H9 (cell line): Measurements from ENCODE around the gene CFAP54. TPM values are rescaled to one million over a fixed set of nuclear protein-coding genes. Genes with fewer than 3 reads are reported as not detected.

Source experiments
- DNase-seq: peaks from one replicate; pipeline ENCODE4 v3.0.0-alpha.2; 2017
- H2AFZ ChIP-seq: one replicate; pipeline ENCODE4 v1.6.1; 2013; ENCODE audit warnings: mild to moderate bottlenecking, low read length, control low read depth, moderate library complexity
- H2AK5ac ChIP-seq: 2 replicates; pipeline ENCODE4 v1.6.1; 2013; ENCODE audit warnings: low read length, control low read depth, mixed read lengths; ENCODE audit not compliant: insufficient read length
- H2BK120ac ChIP-seq: one replicate; pipeline ENCODE4 v1.6.1; 2013; ENCODE audit warnings: low read depth, mild to moderate bottlenecking, low read length, control low read depth, inconsistent platforms; ENCODE audit not compliant: poor library complexity, severe bottlenecking
- H2BK12ac ChIP-seq: 2 replicates; pipeline ENCODE4 v1.6.1; 2013; ENCODE audit warnings: low read length, control low read depth, mixed read lengths, low read depth; ENCODE audit not compliant: insufficient read length
- H2BK15ac ChIP-seq: 2 replicates; pipeline ENCODE4 v1.6.1; 2013; ENCODE audit warnings: low read depth, low read length, control low read depth
- H2BK20ac ChIP-seq: one replicate; pipeline ENCODE4 v1.6.1; 2013; ENCODE audit warnings: low read depth, mild to moderate bottlenecking, low read length, control low read depth, inconsistent platforms; ENCODE audit not compliant: poor library complexity, severe bottlenecking
- H2BK5ac ChIP-seq: 2 replicates; pipeline ENCODE4 v1.6.1; 2013; ENCODE audit warnings: low read length, control low read depth, mixed read lengths; ENCODE audit not compliant: insufficient read length
- H3K14ac ChIP-seq: 2 replicates; pipeline ENCODE4 v1.6.1; 2013; ENCODE audit warnings: low read length, control low read depth; ENCODE audit not compliant: insufficient read depth
- H3K18ac ChIP-seq: 2 replicates; pipeline ENCODE4 v1.6.1; 2013; ENCODE audit warnings: low read depth, mild to moderate bottlenecking, mixed read lengths, low read length, control low read depth; ENCODE audit not compliant: insufficient read length
- H3K23ac ChIP-seq: 2 replicates; pipeline ENCODE4 v1.6.1; 2013; ENCODE audit warnings: low read length, control low read depth, mixed read lengths, low read depth; ENCODE audit not compliant: insufficient read length
- H3K23me2 ChIP-seq: 2 replicates; pipeline ENCODE4 v1.6.1; 2013; ENCODE audit warnings: low read depth, mild to moderate bottlenecking, mixed read lengths, low read length, control low read depth; ENCODE audit not compliant: insufficient read length, poor library complexity, severe bottlenecking
- H3K27ac ChIP-seq: 2 replicates; pipeline ENCODE4 v1.5.1; 2013; ENCODE audit warnings: low read length, control low read depth, mixed read lengths, low read depth; ENCODE audit not compliant: insufficient read length
- H3K27me3 ChIP-seq: 2 replicates; pipeline ENCODE4 v1.6.1; 2013; ENCODE audit warnings: low read length, control low read depth, inconsistent platforms; ENCODE audit not compliant: insufficient read depth
- H3K4ac ChIP-seq: 2 replicates; pipeline ENCODE4 v1.6.1; 2013; ENCODE audit warnings: low read depth, mild to moderate bottlenecking, control low read depth, inconsistent platforms, low read length, moderate library complexity
- H3K4me1 ChIP-seq: 2 replicates; pipeline ENCODE4 v1.6.1; 2013; ENCODE audit warnings: low read length, control low read depth, inconsistent platforms; ENCODE audit not compliant: insufficient read depth
- H3K4me2 ChIP-seq: 2 replicates; pipeline ENCODE4 v1.6.1; 2013; ENCODE audit warnings: low read length, control low read depth, mixed read lengths; ENCODE audit not compliant: insufficient read length, insufficient read depth
- H3K56ac ChIP-seq: 2 replicates; pipeline ENCODE4 v1.6.1; 2013; ENCODE audit warnings: low read depth, mild to moderate bottlenecking, mixed read lengths, low read length, control low read depth; ENCODE audit not compliant: insufficient read length
- H3K79me1 ChIP-seq: 2 replicates; pipeline ENCODE4 v1.6.1; 2013; ENCODE audit warnings: low read depth, mild to moderate bottlenecking, moderate library complexity, low read length, control low read depth, inconsistent platforms; ENCODE audit not compliant: insufficient read depth, poor library complexity, severe bottlenecking
- H3K79me2 ChIP-seq: 2 replicates; pipeline ENCODE4 v1.6.1; 2013; ENCODE audit warnings: low read length, control low read depth, inconsistent platforms; ENCODE audit not compliant: insufficient read depth
- H3K9ac ChIP-seq: 2 replicates; pipeline ENCODE4 v1.6.1; 2013; ENCODE audit warnings: low read length, control low read depth, mixed read lengths; ENCODE audit not compliant: insufficient read length; ENCODE audit errors: extremely low read depth
- H3K9me3 ChIP-seq: one replicate; pipeline ENCODE4 v1.6.1; 2013; ENCODE audit warnings: low read depth, low read length, inconsistent platforms; ENCODE audit not compliant: control insufficient read depth
- H3T11ph ChIP-seq: one replicate; pipeline ENCODE4 v1.6.1; 2013; ENCODE audit warnings: mild to moderate bottlenecking, low read length, control low read depth, inconsistent platforms
- H4K20me1 ChIP-seq: one replicate; pipeline ENCODE4 v1.6.1; 2013; ENCODE audit not compliant: control insufficient read depth, insufficient read length, insufficient read depth
- H4K5ac ChIP-seq: 2 replicates; pipeline ENCODE4 v1.6.1; 2013; ENCODE audit warnings: low read depth, mild to moderate bottlenecking, mixed read lengths, low read length, control low read depth; ENCODE audit not compliant: insufficient read length
- H4K8ac ChIP-seq: replicated peaks from 2 replicates; pipeline ENCODE4 v1.6.1; 2013; ENCODE audit warnings: low read length, control low read depth, mixed read lengths, low read depth; ENCODE audit not compliant: insufficient read length
- H4K91ac ChIP-seq: 2 replicates; pipeline ENCODE4 v1.6.1; 2013; ENCODE audit warnings: low read depth, mild to moderate bottlenecking, moderate library complexity, mixed read lengths, low read length, control low read depth; ENCODE audit not compliant: insufficient read length
- H3K27ac Mint-ChIP-seq, 3 experiments: 2 replicates in 2 of 3; 3 replicates in 1 of 3; pipeline ENCODE4 v1.8.0; 2020 to 2021; ENCODE audit warnings: mixed read lengths in 3 of 3, mild to moderate bottlenecking in 1 of 3, moderate library complexity in 1 of 3
- H3K27me3 Mint-ChIP-seq: 2 replicates; pipeline ENCODE4 v1.8.0; 2021; ENCODE audit warnings: low read depth, mild to moderate bottlenecking, moderate library complexity, mixed read lengths
- H3K36me3 Mint-ChIP-seq, 3 experiments: 2 replicates in 2 of 3; 3 replicates in 1 of 3; pipeline ENCODE4 v1.8.0; 2020 to 2021; ENCODE audit warnings: low read depth in 3 of 3, mixed read lengths in 3 of 3; ENCODE audit not compliant: insufficient read depth in 1 of 3
- H3K4me1 Mint-ChIP-seq, 2 experiments: 2 replicates each; pipeline ENCODE4 v1.8.0; 2020; ENCODE audit warnings: mixed read lengths in 2 of 2
- H3K4me3 Mint-ChIP-seq, 2 experiments: 2 replicates in 1 of 2; 3 replicates in 1 of 2; pipeline ENCODE4 v1.8.0; 2020 to 2021; ENCODE audit warnings: mild to moderate bottlenecking in 2 of 2, mixed read lengths in 2 of 2, moderate library complexity in 1 of 2
- H3K9me3 Mint-ChIP-seq, 2 experiments: 2 replicates in 1 of 2; 3 replicates in 1 of 2; pipeline ENCODE4 v1.8.0; 2020; ENCODE audit warnings: mild to moderate bottlenecking in 2 of 2, mixed read lengths in 2 of 2, moderate library complexity in 1 of 2
- CTCF ChIP-seq: fragments of 200-600 bp; sonication (generic); conservative IDR thresholded peaks from 3 replicates; pipeline ENCODE4 v1.8.0; 2021; ENCODE audit warnings: antibody characterized with exemption, mild to moderate bottlenecking
- WGBS: extraction: QIAGEN DNeasy Blood & Tissue Kit; methylation state at CpG from one replicate; pipeline ENCODE4 v1.1.7; 2013; ENCODE audit warnings: missing lambda C conversion rate, low lambda C conversion rate, mixed read lengths; ENCODE audit not compliant: insufficient read length; ENCODE audit errors: extremely low coverage; 5-methylcytosine and 5-hydroxymethylcytosine counted together
- total RNA-seq: library from RNA; stranded (reverse); gene quantifications from 2 replicates; pipeline ENCODE4 v1.2.1, GENCODE V29; 2021

Gene CFAP54
- total RNA-seq, 1 experiment from 2014 or later, result 0.24 TPM

- Histone ChIP-seq H3K9me3 (no peaks in the 10 kb centered on the region), H4K8ac (no peak overlapping the region)
These were observed 340.0 kb downstream of the CFAP54 start for GRCh38 chr12:96829354-96829753.

More at GRCh38 chr12:96829354-96829753, 340.0 kb downstream of the CFAP54 start:
- no peaks in the 10 kb centered on the region for H3K4me1 ChIP-seq
- H2BK120ac ChIP-seq, result no peak overlapping the region
- H3K14ac ChIP-seq, result no peak overlapping the region
- H3K4me2 ChIP-seq, result no peak overlapping the region
- no peak overlapping the region for H3K27ac Mint-ChIP-seq
- peaks cover 0 to 2% (median 0%) of the 10 kb centered on the region in 3 experiments; a peak in 1 of 7 replicates for H3K36me3 Mint-ChIP-seq
- no peaks in the 10 kb centered on the region for H3K4me1 Mint-ChIP-seq
- no CpG with 5 or more reads among the region's 3 CpGs for WGBS
- H2AFZ ChIP-seq, result no peak overlapping the region
- H4K5ac ChIP-seq, result no peak overlapping the region
- DNase-seq, result no peak
- H2BK15ac ChIP-seq, result no peak overlapping the region
- no peak overlapping the region for H2BK12ac ChIP-seq
- no peaks in the 10 kb centered on the region for H3K27me3 ChIP-seq
- H3K4ac ChIP-seq, result no peak overlapping the region
- H2AK5ac ChIP-seq, result no peak overlapping the region
- no peaks in the 10 kb centered on the region for H3K23me2 ChIP-seq
- H3K18ac ChIP-seq, result no peak overlapping the region
- H3K27ac ChIP-seq, result no peak overlapping the region
- H3K9ac ChIP-seq, result no peak overlapping the region
- no peaks in the 10 kb centered on the region for H3K27me3 Mint-ChIP-seq
- H2BK20ac ChIP-seq, result no peak overlapping the region
- no peaks in the 10 kb centered on the region for H4K20me1 ChIP-seq
- no peak for TF ChIP-seq CTCF
- H3T11ph ChIP-seq, result no peak overlapping the region
- no peaks in the 10 kb centered on the region for H3K79me2 ChIP-seq
- H3K9me3 Mint-ChIP-seq, result no peaks in the 10 kb centered on the region; a peak in 1 of 5 replicates
- no peak overlapping the region for H3K4me3 Mint-ChIP-seq
- no peak overlapping the region for H3K56ac ChIP-seq
- no peaks in the 10 kb centered on the region for H3K79me1 ChIP-seq
- no peak overlapping the region for H2BK5ac ChIP-seq
- no peak overlapping the region for H4K91ac ChIP-seq
- H3K23ac ChIP-seq, result no peak overlapping the region
